Measurements from ENCODE around the gene LCLAT1.

GRCh38 chr2:30493440-30493839 lies 46.4 kb downstream of the LCLAT1 start:
- TF ChIP-seq TAF1 (IDR thresholded peaks at IDR 0.05; ENCODE audit: borderline replicate concordance, insufficient read depth, low read length) (no peak), SIN3A (IDR thresholded peaks at IDR 0.05; ENCODE audit: borderline replicate concordance, insufficient read depth, low read length) (no peak), REST (IDR thresholded peaks at IDR 0.05; ENCODE audit: insufficient read depth in 1 of 2, low read depth in 2 of 2, low read length in 2 of 2) (no peak)
